Activated T-cell treated with anti-CD3 and anti-CD28 coated beads, Interleukin-2, amount 50 U/mL, for 72 hours (primary cell): Measurements from ENCODE around the gene TMEM63A. TPM values are rescaled to one million over a fixed set of nuclear protein-coding genes. Genes with fewer than 3 reads are reported as not detected.

Source experiments
- ATAC-seq, 2 donors: fragments of 150-1000 bp; cut with Tn5 transposase; replicated peaks in 1 of 2; 2 replicates each; pipeline ENCODE4 v1.10.0; 2021; ENCODE audit warnings: moderate library complexity in 2 of 2, mild to moderate bottlenecking in 1 of 2
- DNase-seq, 2 donors: peaks; one replicate each; pipeline ENCODE4 v3.0.0; 2021 to 2022; ENCODE audit warnings: mixed read lengths in 1 of 2
- H3K27ac Mint-ChIP-seq: one replicate; pipeline ENCODE4 v1.8.0; 2022; ENCODE audit warnings: mild to moderate bottlenecking, moderate library complexity, mixed read lengths
- H3K27me3 Mint-ChIP-seq: one replicate; pipeline ENCODE4 v1.8.0; 2022; ENCODE audit warnings: low read depth, mixed read lengths
- H3K36me3 Mint-ChIP-seq, 2 donors: one replicate each; pipeline ENCODE4 v1.8.0; 2022; ENCODE audit warnings: mixed read lengths in 2 of 2, mild to moderate bottlenecking in 1 of 2; ENCODE audit not compliant: insufficient read depth in 2 of 2
- H3K4me1 Mint-ChIP-seq: one replicate; pipeline ENCODE4 v1.8.0; 2022; ENCODE audit warnings: low read depth, mixed read lengths
- H3K4me3 Mint-ChIP-seq, 2 donors: one replicate each; pipeline ENCODE4 v1.8.0; 2022; ENCODE audit warnings: mild to moderate bottlenecking in 2 of 2, mixed read lengths in 2 of 2, moderate library complexity in 2 of 2
- H3K9me3 Mint-ChIP-seq, 2 donors: one replicate each; pipeline ENCODE4 v1.8.0; 2022; ENCODE audit warnings: mixed read lengths in 2 of 2
- total RNA-seq, 2 donors: library from RNA; stranded (reverse); gene quantifications; one replicate each; pipeline ENCODE4 v1.2.3, GENCODE V29; 2022

The TMEM63A gene
- total RNA-seq, 2 donors from 2014 or later, result 44.9 to 49.7 TPM

DNA sequence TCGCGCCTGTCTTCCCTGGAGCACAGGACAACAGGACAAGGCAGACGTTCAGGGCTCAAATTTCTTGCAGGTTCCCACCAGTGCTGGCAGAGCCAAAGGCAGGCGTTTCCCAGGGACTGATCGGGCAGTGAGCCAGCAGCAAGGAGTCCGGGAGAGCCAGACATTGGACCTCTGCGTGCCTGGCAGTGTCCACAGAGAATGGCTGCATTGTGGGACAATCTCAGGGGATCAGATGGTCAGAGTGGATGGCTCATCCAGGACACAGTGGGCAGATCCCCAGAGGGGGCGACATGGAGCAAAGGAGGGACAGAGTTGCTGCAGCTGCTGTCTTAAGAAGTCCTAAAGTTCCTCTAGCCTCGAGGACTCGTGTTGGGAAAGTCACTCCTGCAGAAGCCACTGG is 4.6 kb downstream of the TMEM63A start:
- Mint-ChIP-seq H3K36me3 (peaks cover 2 to 8% of the 10 kb centered on the region in 2 donors), H3K4me3 (no peak overlapping the region), H3K9me3 (no peaks in the 10 kb centered on the region), H3K27ac (no peak overlapping the region), H3K27me3 (no peaks in the 10 kb centered on the region), H3K4me1 (peaks cover 62% of the 10 kb centered on the region)
- peak; percentile 20 to 34 for DNase-seq
- no peak for ATAC-seq

DNA sequence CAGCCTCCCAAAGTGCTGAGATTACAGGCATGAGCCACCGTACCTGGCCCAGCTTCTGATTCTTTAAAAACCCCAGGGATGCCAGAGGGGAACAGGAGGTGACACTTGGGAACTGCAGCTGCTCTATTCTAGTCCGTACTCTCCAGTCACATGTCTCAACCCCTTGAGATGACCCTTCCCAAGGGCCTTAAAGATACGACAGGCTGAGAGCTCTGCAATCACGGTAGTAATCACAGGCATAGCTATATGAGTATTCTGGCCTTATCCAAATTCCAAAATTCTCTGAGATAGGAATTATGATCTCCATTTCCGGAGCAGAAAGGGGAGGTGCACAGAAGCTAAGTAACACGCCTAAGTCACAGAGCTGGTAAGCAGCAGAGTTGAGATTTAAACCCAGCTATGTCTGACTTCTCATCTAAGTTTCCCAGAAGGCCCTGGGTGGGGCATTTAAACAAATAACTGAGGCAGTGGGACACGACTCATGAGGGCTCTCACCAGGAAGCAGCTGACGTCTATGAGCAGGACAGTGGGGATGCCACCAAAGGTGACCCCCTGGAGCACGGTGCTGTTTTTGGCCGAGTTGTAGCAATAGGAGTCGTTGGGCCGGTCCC is 5.2 kb downstream of the TMEM63A start:
- H3K27ac Mint-ChIP-seq, result no peak overlapping the region
- DNase-seq, result no peak
- no peaks in the 10 kb centered on the region for H3K9me3 Mint-ChIP-seq
- H3K27me3 Mint-ChIP-seq, result no peaks in the 10 kb centered on the region
- peaks cover 64% of the 10 kb centered on the region for H3K4me1 Mint-ChIP-seq
- H3K36me3 Mint-ChIP-seq, result peaks cover 2 to 8% of the 10 kb centered on the region in 2 donors
- H3K4me3 Mint-ChIP-seq, result no peak overlapping the region
- no peak for ATAC-seq

GRCh38 chr1:225875044-225875815 is 7.0 kb downstream of the TMEM63A start:
- ATAC-seq, result no peak
- H3K4me1 Mint-ChIP-seq, result peaks cover 58% of the 10 kb centered on the region
- no peak overlapping the region for H3K4me3 Mint-ChIP-seq
- no peak overlapping the region for H3K27ac Mint-ChIP-seq
- peaks cover 2 to 13% of the 10 kb centered on the region in 2 donors for H3K36me3 Mint-ChIP-seq
- no peaks in the 10 kb centered on the region for H3K27me3 Mint-ChIP-seq
- no peak for DNase-seq
- H3K9me3 Mint-ChIP-seq, result no peaks in the 10 kb centered on the region

GRCh38 chr1:225874431-225874830 is 7.7 kb downstream of the TMEM63A start:
- Mint-ChIP-seq H3K4me3 (no peak overlapping the region), H3K9me3 (no peaks in the 10 kb centered on the region), H3K27ac (no peak overlapping the region), H3K27me3 (no peaks in the 10 kb centered on the region), H3K36me3 (peaks cover 2 to 15% of the 10 kb centered on the region in 2 donors), H3K4me1 (peaks cover 50% of the 10 kb centered on the region)
- DNase-seq (no peak), ATAC-seq (no peak)

DNA sequence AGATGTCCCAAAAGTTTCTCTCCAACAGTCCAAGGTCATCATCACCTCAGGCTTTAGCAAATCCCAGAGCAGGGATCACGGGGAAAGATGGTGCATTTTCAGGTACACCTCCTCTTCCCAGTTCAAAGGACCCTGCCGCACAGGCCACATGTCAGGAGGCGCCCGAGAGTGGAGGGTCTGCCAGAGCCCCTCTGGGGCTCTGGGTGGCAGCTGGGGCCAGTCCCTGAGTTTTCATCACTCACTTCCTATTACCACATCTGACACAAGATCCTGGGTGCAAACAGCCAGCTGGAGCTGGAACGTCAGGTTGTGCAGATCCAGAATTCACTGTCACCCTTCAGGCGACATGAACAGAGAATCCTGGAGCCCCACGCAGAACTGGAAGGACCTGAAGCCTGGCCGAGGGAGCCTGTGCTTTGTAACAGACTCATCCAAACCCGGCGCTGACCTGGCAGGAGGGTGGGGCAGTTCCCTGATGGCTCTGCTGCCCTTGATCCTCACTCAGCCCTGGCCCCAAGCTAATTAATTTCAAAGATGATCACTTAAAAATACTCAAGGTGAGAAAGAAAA is 8.8 kb downstream of the TMEM63A start:
- Mint-ChIP-seq H3K27me3 (no peaks in the 10 kb centered on the region), H3K27ac (no peak overlapping the region), H3K4me3 (no peak overlapping the region), H3K4me1 (peaks cover 40% of the 10 kb centered on the region), H3K36me3 (peaks cover 2 to 15% of the 10 kb centered on the region in 2 donors), H3K9me3 (no peaks in the 10 kb centered on the region)
- ATAC-seq (no peak), DNase-seq (no peak)

GRCh38 chr1:225872075-225872430 is 10.1 kb downstream of the TMEM63A start:
- ATAC-seq (no peak), DNase-seq (no peak)
- Mint-ChIP-seq H3K27ac (no peak overlapping the region), H3K36me3 (peaks cover 4 to 11% of the 10 kb centered on the region in 2 donors), H3K27me3 (no peaks in the 10 kb centered on the region), H3K4me1 (peaks cover 33% of the 10 kb centered on the region), H3K4me3 (no peak overlapping the region), H3K9me3 (no peaks in the 10 kb centered on the region)

GRCh38 chr1:225871359-225872074 is 10.7 kb downstream of the TMEM63A start:
- H3K4me1 Mint-ChIP-seq, result peaks cover 33% of the 10 kb centered on the region
- DNase-seq, result no peak
- ATAC-seq, result no peak
- no peaks in the 10 kb centered on the region for H3K9me3 Mint-ChIP-seq
- peaks cover 3 to 10% of the 10 kb centered on the region in 2 donors for H3K36me3 Mint-ChIP-seq
- H3K27me3 Mint-ChIP-seq, result no peaks in the 10 kb centered on the region
- H3K4me3 Mint-ChIP-seq, result no peak overlapping the region
- H3K27ac Mint-ChIP-seq, result no peak overlapping the region

- no peak overlapping the region for H3K27ac Mint-ChIP-seq
- no peaks in the 10 kb centered on the region for H3K9me3 Mint-ChIP-seq
- H3K4me3 Mint-ChIP-seq, result no peak overlapping the region
- ATAC-seq (no peak), DNase-seq (no peak)
- H3K4me1 Mint-ChIP-seq, result peaks cover 33% of the 10 kb centered on the region
- H3K36me3 Mint-ChIP-seq, result peaks cover 6 to 9% of the 10 kb centered on the region in 2 donors
- H3K27me3 Mint-ChIP-seq, result no peaks in the 10 kb centered on the region
These were observed 11.3 kb downstream of the TMEM63A start for GRCh38 chr1:225870911-225871310.

DNA sequence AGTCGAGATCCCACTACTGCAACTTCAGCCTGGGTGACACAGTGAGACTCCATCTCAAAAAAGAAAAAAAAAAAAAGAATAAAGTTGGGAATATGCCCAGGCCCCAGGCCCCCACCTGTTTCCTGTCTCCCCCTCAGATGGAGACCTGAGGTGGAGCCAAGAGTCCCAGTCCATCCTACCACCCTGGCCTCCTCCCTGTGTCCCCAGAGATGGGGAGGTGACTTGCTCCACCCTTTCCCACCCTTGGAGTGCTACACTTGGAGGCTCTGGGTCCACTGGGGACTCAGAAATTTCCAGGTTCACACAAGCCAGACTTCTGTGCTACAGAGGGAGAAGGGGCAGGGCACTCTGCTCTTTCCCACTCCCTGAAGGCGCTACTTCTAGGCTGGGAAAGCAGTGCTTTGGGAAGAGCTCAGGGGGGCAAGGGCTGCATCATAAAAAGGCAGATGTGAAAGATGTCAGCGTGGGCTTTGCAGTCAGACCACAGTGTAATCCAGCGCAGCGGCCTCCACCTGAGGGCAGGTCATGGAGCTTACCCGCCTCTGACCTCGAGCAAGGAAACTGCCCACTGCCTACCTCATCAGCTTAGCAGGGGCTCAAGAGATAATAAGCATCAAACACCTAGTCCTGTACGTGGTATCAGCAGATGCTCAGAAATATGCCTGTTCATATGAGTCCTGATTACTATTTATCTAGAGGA is 13.4 kb downstream of the TMEM63A start:
- no peaks in the 10 kb centered on the region for H3K9me3 Mint-ChIP-seq
- ATAC-seq (no peak), DNase-seq (no peak)
- H3K27me3 Mint-ChIP-seq, result no peaks in the 10 kb centered on the region
- H3K4me1 Mint-ChIP-seq, result peaks cover 44% of the 10 kb centered on the region
- H3K27ac Mint-ChIP-seq, result no peak overlapping the region
- H3K4me3 Mint-ChIP-seq, result no peak overlapping the region
- H3K36me3 Mint-ChIP-seq, result peaks cover 7 to 9% of the 10 kb centered on the region in 2 donors

- Mint-ChIP-seq H3K4me3 (peak overlapping the region; percentile 46 to 78), H3K4me1 (peaks cover 42% of the 10 kb centered on the region), H3K9me3 (no peaks in the 10 kb centered on the region), H3K36me3 (peaks cover 8 to 9% of the 10 kb centered on the region in 2 donors), H3K27me3 (no peaks in the 10 kb centered on the region), H3K27ac (no peak overlapping the region)
- DNase-seq (no peak), ATAC-seq (no peak)
These were observed 15.2 kb downstream of the TMEM63A start for GRCh38 chr1:225866981-225867380.

- Mint-ChIP-seq H3K4me1 (peaks cover 37% of the 10 kb centered on the region), H3K4me3 (peak overlapping the region; percentile 64 to 78), H3K27me3 (no peaks in the 10 kb centered on the region), H3K36me3 (peaks cover 8 to 12% of the 10 kb centered on the region in 2 donors), H3K9me3 (no peaks in the 10 kb centered on the region), H3K27ac (peak overlapping the region; percentile 24)
- peak; percentile 74 to 86 for DNase-seq
- ATAC-seq, result peak; percentile 98 to 99
These were observed 15.9 kb downstream of the TMEM63A start for GRCh38 chr1:225866061-225866837.

GRCh38 chr1:225865514-225865913 is 16.7 kb downstream of the TMEM63A start:
- H3K4me1 Mint-ChIP-seq, result peaks cover 37% of the 10 kb centered on the region
- ATAC-seq (peak in 1 of 2 donors; percentile 25), DNase-seq (no peak)
- H3K4me3 Mint-ChIP-seq, result peak overlapping the region; percentile 64 to 78
- H3K27me3 Mint-ChIP-seq, result no peaks in the 10 kb centered on the region
- H3K36me3 Mint-ChIP-seq, result peaks cover 8 to 9% of the 10 kb centered on the region in 2 donors
- H3K9me3 Mint-ChIP-seq, result no peaks in the 10 kb centered on the region
- H3K27ac Mint-ChIP-seq, result no peak overlapping the region
